CD4-positive, alpha-beta T cell treated with Interleukin-17A for 4 hours (primary cell): ENCODE data around the gene ANK3.

Experiments
- DNase-seq: peaks from one replicate; pipeline ENCODE4 v3.0.0-alpha.2; 2020; ENCODE audit warnings: mixed read lengths

The ANK3 gene

GRCh38 chr10:60130130-60130579 lies 259.5 kb downstream of the ANK3 start:
- DNase-seq = no peak

GRCh38 chr10:60125895-60126294 lies 263.8 kb downstream of the ANK3 start:
- no peak for DNase-seq

GRCh38 chr10:60124536-60124935 lies 265.1 kb downstream of the ANK3 start:
- DNase-seq = no peak

- no peak for DNase-seq
Measured at GRCh38 chr10:60123668-60124067, 266.0 kb downstream of the ANK3 start.

GRCh38 chr10:60123172-60123571 lies 266.5 kb downstream of the ANK3 start:
- no peak for DNase-seq

GRCh38 chr10:60122190-60122589 lies 267.5 kb downstream of the ANK3 start:
- no peak for DNase-seq

GRCh38 chr10:60114765-60115586 lies 274.7 kb downstream of the ANK3 start:
- DNase-seq = no peak

- DNase-seq = no peak
Measured at GRCh38 chr10:60110739-60111138, 278.9 kb downstream of the ANK3 start.

GRCh38 chr10:60107308-60107976 lies 282.2 kb downstream of the ANK3 start:
- DNase-seq = no peak

GRCh38 chr10:60105295-60105695 lies 284.4 kb downstream of the ANK3 start:
- DNase-seq = no peak

GRCh38 chr10:60101821-60102220 lies 287.9 kb downstream of the ANK3 start:
- DNase-seq = no peak

- DNase-seq = no peak
Measured at GRCh38 chr10:60099998-60100747, 289.5 kb downstream of the ANK3 start.

GRCh38 chr10:60098677-60099601 lies 290.7 kb downstream of the ANK3 start:
- DNase-seq = no peak

GRCh38 chr10:60096761-60097513 lies 292.7 kb downstream of the ANK3 start:
- no peak for DNase-seq

- no peak for DNase-seq
Measured at GRCh38 chr10:60093317-60093716, 296.4 kb downstream of the ANK3 start.

- DNase-seq = no peak
Measured at GRCh38 chr10:60086862-60087261, 302.8 kb downstream of the ANK3 start.

- DNase-seq = no peak
Measured at GRCh38 chr10:60086421-60086820, 303.3 kb downstream of the ANK3 start.

- DNase-seq = no peak
Measured at GRCh38 chr10:60082744-60083344, 306.8 kb downstream of the ANK3 start.

GRCh38 chr10:60082341-60082740 lies 307.3 kb downstream of the ANK3 start:
- DNase-seq = no peak

- DNase-seq = no peak
Measured at GRCh38 chr10:60073781-60074656, 315.7 kb downstream of the ANK3 start.
